ENCODE results near the gene TMEM143. TPM values are rescaled to one million over a fixed set of nuclear protein-coding genes. Genes with fewer than 3 reads are reported as not detected.
A peak's percentile ranks its signal among the peaks of the same experiment; 100 is the strongest.

TMEM143 gene
- total and polyA plus RNA-seq, 4 donors = 3.2 to 10.2 (median 6.7) TPM

DNA sequence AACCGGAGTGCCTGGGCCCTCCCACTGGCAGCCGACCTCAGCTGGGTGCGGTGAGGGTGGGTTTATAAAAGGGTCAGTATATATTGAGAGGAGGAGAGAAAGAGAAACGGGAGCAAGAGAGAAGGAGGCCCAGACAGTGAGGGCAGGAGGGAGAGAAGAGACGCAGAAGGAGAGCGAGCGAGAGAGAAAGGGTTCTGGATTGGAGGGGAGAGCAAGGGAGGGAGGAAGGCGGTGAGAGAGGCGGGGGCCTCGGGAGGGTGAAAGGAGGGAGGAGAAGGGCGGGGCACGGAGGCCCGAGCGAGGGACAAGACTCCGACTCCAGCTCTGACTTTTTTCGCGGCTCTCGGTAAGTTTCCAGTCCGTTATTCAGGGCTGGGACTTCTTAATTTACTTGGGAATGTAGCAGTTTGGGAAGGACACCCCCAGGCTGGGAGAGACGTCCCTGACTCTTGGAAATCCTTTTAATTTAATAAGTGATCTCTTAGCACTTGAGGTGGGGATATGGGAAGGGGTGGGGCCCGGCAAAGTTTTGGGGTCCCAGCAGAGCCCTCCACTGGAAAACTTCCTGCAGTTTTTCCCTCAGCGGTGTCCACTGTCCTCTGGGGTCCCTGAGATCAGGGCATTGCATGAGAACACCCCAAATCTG lies 38.4 kb downstream of the TMEM143 start, which contains the start of gene EMP3:
TSS of gene EMP3 (plus strand) at position 288 of the 646 bp plus-strand sequence. CDS start 1,293 bp downstream, outside the sequence.
- Histone ChIP-seq H3K27me3 (ENCODE audit: control insufficient read depth in 4 of 4, insufficient read depth in 4 of 4, low read length in 3 of 4) (no peaks in the 10 kb centered on the region), H3K9me3 (ENCODE audit: control insufficient read depth in 4 of 4, low read length in 3 of 4) (no peaks in the 10 kb centered on the region), H3K36me3 (ENCODE audit: control insufficient read depth in 4 of 4, insufficient read depth in 3 of 4, low read depth in 1 of 4, low read length in 3 of 4) (no peaks in the 10 kb centered on the region), H3K9ac (ENCODE audit: low read depth in 1 of 2, low read length in 2 of 2) (peak within 1 kb of the TSS; percentile 9 to 71), H3K27ac (ENCODE audit: low read depth in 1 of 2, low read length in 2 of 2) (peak within 1 kb of the TSS; percentile 26 to 82), H3K4me3 (ENCODE audit: low read depth in 1 of 3, low read length in 3 of 3) (peak within 1 kb of the TSS in 2 of 3 donors; percentile 31 to 38), H3K4me1 (ENCODE audit: control insufficient read depth in 4 of 4, insufficient read depth in 4 of 4, low read length in 3 of 4) (peaks cover 3 to 15% (median 8%) of the 10 kb centered on the region in 4 donors)
- WGBS = 6% methylated on average over 22 of the region's 22 CpGs
- peak; percentile 15 for TF ChIP-seq SP1 (IDR thresholded peaks at IDR 0.05)
- no peak for TF ChIP-seq GABPA (IDR thresholded peaks at IDR 0.05 in 1 of 2, conservative IDR thresholded peaks at IDR 0.05 in 1 of 2)
- DNase-seq (ENCODE audit: low spot score) = peak; percentile 73

DNA sequence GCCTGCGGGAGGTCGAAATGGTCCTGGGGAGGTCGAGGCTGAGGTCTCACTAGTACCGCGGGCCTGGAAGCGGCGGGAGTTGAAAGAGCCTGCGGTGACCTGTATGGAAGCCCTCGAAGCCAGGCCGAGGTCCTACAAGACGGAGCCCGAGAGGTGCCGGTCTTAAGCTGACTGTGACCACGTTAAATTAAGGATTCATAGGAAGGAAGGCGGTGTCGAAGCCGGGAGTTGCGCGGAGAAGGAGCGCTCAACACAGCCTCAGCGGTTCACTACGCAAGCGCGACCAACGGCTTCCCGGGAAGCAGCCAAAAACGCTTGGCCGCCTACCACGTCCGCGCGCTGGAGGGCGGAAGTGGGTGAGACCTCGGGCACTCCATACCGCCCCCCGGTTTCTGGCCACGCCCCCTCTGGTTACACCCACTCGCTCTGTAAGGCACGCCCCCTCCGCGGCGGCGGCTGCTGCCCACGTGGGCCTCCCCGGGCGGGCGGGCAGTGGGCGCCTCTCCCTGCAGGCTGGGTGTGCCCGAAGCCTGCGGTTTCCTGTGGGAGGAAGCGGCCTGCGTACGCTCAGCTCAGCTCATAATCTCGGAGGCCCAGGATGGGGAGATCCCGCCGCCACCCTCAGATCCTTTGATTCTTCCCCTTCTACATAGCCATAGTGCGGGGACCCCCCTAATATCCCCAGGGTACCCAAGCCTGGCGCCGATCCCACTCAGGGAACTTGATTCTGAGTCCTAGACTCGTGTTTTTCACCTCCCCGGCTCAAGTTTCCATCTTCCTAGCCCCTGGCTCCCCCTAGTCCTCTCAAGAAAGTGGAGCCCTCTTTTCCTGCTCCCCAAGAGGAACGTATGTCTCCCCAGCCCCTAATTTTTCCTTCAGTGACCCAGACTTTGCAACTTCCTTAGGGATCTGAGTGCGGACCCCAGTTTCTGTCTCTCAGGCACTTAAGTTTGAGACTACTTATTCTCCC lies 41.8 kb downstream of the TMEM143 start:
- Histone ChIP-seq H3K27ac (ENCODE audit: low read depth in 1 of 2, low read length in 2 of 2) (peak overlapping the region; percentile 95 to 99), H3K9ac (ENCODE audit: low read depth in 1 of 2, low read length in 2 of 2) (peak overlapping the region; percentile 72 to 88), H3K4me3 (ENCODE audit: low read depth in 1 of 3, low read length in 3 of 3) (peak overlapping the region; percentile 44 to 70 (median 51)), H3K9me3 (ENCODE audit: control insufficient read depth in 4 of 4, low read length in 3 of 4) (no peaks in the 10 kb centered on the region), H3K4me1 (ENCODE audit: control insufficient read depth in 4 of 4, insufficient read depth in 4 of 4, low read length in 3 of 4) (peaks cover 3 to 15% (median 5%) of the 10 kb centered on the region in 4 donors), H3K27me3 (ENCODE audit: control insufficient read depth in 4 of 4, insufficient read depth in 4 of 4, low read length in 3 of 4) (no peaks in the 10 kb centered on the region), H3K36me3 (ENCODE audit: control insufficient read depth in 4 of 4, insufficient read depth in 3 of 4, low read depth in 1 of 4, low read length in 3 of 4) (no peaks in the 10 kb centered on the region)
- 4% methylated on average over 63 of the region's 63 CpGs for WGBS
- TF ChIP-seq RAD21 (IDR thresholded peaks at IDR 0.05) = peak in 1 of 2 donors; percentile 34
- TF ChIP-seq, protein P1, sequence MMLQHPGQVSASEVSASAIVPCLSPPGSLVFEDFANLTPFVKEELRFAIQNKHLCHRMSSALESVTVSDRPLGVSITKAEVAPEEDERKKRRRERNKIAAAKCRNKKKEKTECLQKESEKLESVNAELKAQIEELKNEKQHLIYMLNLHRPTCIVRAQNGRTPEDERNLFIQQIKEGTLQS (IDR thresholded peaks at IDR 0.05) = no peak
- TF ChIP-seq FOXA2 (IDR thresholded peaks at IDR 0.05) = no peak
- TF ChIP-seq TAF1 (conservative IDR thresholded peaks at IDR 0.05) = no peak
- TF ChIP-seq GABPA (IDR thresholded peaks at IDR 0.05 in 1 of 2, conservative IDR thresholded peaks at IDR 0.05 in 1 of 2) = peak in 1 of 2 donors; percentile 78
- TF ChIP-seq NR2F2 (IDR thresholded peaks at IDR 0.05) = no peak
- TF ChIP-seq SP1 (IDR thresholded peaks at IDR 0.05) = peak; percentile 82
- TF ChIP-seq, protein P2, sequence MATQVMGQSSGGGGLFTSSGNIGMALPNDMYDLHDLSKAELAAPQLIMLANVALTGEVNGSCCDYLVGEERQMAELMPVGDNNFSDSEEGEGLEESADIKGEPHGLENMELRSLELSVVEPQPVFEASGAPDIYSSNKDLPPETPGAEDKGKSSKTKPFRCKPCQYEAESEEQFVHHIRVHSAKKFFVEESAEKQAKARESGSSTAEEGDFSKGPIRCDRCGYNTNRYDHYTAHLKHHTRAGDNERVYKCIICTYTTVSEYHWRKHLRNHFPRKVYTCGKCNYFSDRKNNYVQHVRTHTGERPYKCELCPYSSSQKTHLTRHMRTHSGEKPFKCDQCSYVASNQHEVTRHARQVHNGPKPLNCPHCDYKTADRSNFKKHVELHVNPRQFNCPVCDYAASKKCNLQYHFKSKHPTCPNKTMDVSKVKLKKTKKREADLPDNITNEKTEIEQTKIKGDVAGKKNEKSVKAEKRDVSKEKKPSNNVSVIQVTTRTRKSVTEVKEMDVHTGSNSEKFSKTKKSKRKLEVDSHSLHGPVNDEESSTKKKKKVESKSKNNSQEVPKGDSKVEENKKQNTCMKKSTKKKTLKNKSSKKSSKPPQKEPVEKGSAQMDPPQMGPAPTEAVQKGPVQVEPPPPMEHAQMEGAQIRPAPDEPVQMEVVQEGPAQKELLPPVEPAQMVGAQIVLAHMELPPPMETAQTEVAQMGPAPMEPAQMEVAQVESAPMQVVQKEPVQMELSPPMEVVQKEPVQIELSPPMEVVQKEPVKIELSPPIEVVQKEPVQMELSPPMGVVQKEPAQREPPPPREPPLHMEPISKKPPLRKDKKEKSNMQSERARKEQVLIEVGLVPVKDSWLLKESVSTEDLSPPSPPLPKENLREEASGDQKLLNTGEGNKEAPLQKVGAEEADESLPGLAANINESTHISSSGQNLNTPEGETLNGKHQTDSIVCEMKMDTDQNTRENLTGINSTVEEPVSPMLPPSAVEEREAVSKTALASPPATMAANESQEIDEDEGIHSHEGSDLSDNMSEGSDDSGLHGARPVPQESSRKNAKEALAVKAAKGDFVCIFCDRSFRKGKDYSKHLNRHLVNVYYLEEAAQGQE (IDR thresholded peaks at IDR 0.05) = no peak
- peak in 1 of 2 donors; percentile 16 for TF ChIP-seq RXRA (IDR thresholded peaks at IDR 0.05)
- no peak for TF ChIP-seq FOXA1 (IDR thresholded peaks at IDR 0.05)
- TF ChIP-seq JUND (IDR thresholded peaks at IDR 0.05) = no peak
- TF ChIP-seq, protein P3, sequence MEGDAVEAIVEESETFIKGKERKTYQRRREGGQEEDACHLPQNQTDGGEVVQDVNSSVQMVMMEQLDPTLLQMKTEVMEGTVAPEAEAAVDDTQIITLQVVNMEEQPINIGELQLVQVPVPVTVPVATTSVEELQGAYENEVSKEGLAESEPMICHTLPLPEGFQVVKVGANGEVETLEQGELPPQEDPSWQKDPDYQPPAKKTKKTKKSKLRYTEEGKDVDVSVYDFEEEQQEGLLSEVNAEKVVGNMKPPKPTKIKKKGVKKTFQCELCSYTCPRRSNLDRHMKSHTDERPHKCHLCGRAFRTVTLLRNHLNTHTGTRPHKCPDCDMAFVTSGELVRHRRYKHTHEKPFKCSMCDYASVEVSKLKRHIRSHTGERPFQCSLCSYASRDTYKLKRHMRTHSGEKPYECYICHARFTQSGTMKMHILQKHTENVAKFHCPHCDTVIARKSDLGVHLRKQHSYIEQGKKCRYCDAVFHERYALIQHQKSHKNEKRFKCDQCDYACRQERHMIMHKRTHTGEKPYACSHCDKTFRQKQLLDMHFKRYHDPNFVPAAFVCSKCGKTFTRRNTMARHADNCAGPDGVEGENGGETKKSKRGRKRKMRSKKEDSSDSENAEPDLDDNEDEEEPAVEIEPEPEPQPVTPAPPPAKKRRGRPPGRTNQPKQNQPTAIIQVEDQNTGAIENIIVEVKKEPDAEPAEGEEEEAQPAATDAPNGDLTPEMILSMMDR (IDR thresholded peaks at IDR 0.05; ENCODE audit: low read depth, low read length, missing input control) = no peak
- TF ChIP-seq HNF4G (IDR thresholded peaks at IDR 0.05) = no peak
- no peak for TF ChIP-seq HNF4A (conservative IDR thresholded peaks at IDR 0.05)
- peak; percentile 79 for TF ChIP-seq YY1 (IDR thresholded peaks at IDR 0.05)
- TF ChIP-seq, protein P4, sequence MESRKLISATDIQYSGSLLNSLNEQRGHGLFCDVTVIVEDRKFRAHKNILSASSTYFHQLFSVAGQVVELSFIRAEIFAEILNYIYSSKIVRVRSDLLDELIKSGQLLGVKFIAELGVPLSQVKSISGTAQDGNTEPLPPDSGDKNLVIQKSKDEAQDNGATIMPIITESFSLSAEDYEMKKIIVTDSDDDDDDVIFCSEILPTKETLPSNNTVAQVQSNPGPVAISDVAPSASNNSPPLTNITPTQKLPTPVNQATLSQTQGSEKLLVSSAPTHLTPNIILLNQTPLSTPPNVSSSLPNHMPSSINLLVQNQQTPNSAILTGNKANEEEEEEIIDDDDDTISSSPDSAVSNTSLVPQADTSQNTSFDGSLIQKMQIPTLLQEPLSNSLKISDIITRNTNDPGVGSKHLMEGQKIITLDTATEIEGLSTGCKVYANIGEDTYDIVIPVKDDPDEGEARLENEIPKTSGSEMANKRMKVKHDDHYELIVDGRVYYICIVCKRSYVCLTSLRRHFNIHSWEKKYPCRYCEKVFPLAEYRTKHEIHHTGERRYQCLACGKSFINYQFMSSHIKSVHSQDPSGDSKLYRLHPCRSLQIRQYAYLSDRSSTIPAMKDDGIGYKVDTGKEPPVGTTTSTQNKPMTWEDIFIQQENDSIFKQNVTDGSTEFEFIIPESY (IDR thresholded peaks at IDR 0.05) = no peak
- TF ChIP-seq, protein P5, sequence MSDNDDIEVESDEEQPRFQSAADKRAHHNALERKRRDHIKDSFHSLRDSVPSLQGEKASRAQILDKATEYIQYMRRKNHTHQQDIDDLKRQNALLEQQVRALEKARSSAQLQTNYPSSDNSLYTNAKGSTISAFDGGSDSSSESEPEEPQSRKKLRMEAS (IDR thresholded peaks at IDR 0.05) = peak; percentile 60
- TF ChIP-seq EGR1 (IDR thresholded peaks at IDR 0.05; ENCODE audit: low read depth in 2 of 2) = peak; percentile 75 to 85
- DNase-seq (ENCODE audit: low spot score) = peak; percentile 99
